ENCODE measurements around the gene VPS41.

DNA sequence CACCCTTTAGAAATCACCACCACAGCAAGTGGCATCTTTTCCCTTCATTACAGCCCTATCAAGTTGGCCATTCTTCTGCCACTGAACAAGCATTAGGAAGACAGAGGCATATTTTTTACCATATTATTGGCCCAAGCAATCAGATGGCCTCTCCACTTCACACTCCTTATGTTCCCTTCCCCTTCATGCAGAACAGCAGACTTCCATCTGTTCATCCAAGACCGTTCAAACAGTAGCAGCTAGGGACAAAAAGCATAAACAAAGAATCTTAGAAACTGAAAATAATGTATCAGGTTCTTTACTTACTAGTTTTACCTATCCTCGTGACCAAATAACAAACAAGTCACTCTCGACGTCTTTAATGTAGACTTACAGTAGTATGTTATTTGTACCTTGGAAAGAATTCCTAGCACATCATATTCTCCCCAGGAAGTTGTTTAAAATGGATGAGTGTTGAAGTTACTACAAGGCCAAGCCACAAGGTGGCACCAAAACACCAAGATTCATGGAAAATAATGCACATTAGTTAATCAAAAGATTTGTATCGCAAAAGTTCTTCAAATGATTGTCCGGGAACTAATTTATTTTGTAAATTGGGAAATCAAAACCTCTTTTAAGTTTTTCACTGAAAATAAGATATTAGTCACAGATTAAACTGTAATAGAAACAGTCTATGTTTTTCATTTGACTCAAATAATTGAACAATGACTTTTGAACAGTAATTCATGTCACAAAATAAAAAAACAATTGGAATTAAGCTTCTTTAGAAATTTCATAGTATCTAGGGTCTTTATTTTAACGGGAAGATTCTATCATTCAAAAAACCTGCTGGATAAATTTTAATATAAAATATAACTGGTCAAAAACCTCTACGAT, 112.1 kb downstream of the VPS41 start:
- TF ChIP-seq, protein P1, sequence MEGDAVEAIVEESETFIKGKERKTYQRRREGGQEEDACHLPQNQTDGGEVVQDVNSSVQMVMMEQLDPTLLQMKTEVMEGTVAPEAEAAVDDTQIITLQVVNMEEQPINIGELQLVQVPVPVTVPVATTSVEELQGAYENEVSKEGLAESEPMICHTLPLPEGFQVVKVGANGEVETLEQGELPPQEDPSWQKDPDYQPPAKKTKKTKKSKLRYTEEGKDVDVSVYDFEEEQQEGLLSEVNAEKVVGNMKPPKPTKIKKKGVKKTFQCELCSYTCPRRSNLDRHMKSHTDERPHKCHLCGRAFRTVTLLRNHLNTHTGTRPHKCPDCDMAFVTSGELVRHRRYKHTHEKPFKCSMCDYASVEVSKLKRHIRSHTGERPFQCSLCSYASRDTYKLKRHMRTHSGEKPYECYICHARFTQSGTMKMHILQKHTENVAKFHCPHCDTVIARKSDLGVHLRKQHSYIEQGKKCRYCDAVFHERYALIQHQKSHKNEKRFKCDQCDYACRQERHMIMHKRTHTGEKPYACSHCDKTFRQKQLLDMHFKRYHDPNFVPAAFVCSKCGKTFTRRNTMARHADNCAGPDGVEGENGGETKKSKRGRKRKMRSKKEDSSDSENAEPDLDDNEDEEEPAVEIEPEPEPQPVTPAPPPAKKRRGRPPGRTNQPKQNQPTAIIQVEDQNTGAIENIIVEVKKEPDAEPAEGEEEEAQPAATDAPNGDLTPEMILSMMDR (IDR thresholded peaks at IDR 0.05; ENCODE audit: borderline replicate concordance, extremely low read depth, low read length, poor library complexity, severe bottlenecking): peak; percentile 79
- TF ChIP-seq EZH2 (IDR thresholded peaks at IDR 0.05; ENCODE audit: borderline replicate concordance, low read depth, low read length, severe bottlenecking): no peak

Data from DND-41 (cell line).